SK-N-SH treated with all-trans-retinoic acid at 6 μM for 48 hours (cell line): ENCODE measurements around the gene FAM78B.

Source experiments
- ATAC-seq: fragments of 200-7000 bp; cut with Tn5 transposase; 3 replicates; pipeline ENCODE4 v1.9.1; 2020; ENCODE audit warnings: mild to moderate bottlenecking, moderate library complexity
- ISL1 ChIP-seq: fragments of 250-450 bp; sonication (Bioruptor Pico); IDR thresholded peaks from 2 replicates; pipeline ENCODE4 v2.1.2; 2022; ENCODE audit warnings: mild to moderate bottlenecking, moderate library complexity

Gene FAM78B

DNA sequence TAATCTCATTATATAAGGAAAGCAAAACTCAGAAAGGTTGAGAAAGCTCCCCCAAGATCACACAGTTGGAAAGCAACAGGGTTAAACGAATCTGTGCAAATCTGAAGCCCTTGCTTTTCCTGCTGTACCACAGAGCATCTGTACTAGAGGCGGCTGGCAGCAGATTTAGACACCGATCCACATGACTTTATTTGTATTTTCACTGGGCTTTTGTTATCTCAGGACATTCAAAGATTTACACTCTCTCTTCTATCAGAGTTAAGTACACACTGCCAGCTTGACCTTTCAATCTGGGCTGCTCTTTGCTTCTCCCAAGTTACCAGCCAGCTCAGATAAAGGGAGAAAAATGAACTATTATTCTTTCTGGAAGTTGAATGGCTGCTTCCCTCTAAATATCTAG lies 146.6 kb downstream of the FAM78B start:
- ATAC-seq, result no peak
- no peak for TF ChIP-seq ISL1 (CRISPR knock-in tag)
